ENCODE results near the gene LASP1.

- TF ChIP-seq, protein P1, sequence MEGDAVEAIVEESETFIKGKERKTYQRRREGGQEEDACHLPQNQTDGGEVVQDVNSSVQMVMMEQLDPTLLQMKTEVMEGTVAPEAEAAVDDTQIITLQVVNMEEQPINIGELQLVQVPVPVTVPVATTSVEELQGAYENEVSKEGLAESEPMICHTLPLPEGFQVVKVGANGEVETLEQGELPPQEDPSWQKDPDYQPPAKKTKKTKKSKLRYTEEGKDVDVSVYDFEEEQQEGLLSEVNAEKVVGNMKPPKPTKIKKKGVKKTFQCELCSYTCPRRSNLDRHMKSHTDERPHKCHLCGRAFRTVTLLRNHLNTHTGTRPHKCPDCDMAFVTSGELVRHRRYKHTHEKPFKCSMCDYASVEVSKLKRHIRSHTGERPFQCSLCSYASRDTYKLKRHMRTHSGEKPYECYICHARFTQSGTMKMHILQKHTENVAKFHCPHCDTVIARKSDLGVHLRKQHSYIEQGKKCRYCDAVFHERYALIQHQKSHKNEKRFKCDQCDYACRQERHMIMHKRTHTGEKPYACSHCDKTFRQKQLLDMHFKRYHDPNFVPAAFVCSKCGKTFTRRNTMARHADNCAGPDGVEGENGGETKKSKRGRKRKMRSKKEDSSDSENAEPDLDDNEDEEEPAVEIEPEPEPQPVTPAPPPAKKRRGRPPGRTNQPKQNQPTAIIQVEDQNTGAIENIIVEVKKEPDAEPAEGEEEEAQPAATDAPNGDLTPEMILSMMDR (conservative IDR thresholded peaks at IDR 0.05; ENCODE audit: low read depth, low read length), result no peak
- TF ChIP-seq EZH2 (IDR thresholded peaks at IDR 0.05; ENCODE audit: low read length, unreplicated experiment), result no peak
- TF ChIP-seq EZH2phosphoT487 (IDR thresholded peaks at IDR 0.05; ENCODE audit: borderline replicate concordance, low read length), result no peak
Measured at GRCh38 chr17:38899421-38899820, 29.6 kb downstream of the LASP1 start.
